Nephron progenitor cell (in vitro differentiated cells): Measurements from ENCODE around the gene TMEM212.

ENCODE experiments used
- DNase-seq: peaks from one replicate; pipeline ENCODE4 v3.0.0; 2021
- H3K27ac Mint-ChIP-seq: 2 replicates; pipeline ENCODE4 v1.8.0; 2021; ENCODE audit warnings: mild to moderate bottlenecking, moderate library complexity, mixed read lengths
- H3K27me3 Mint-ChIP-seq: 2 replicates; pipeline ENCODE4 v1.8.0; 2021; ENCODE audit warnings: mild to moderate bottlenecking, low read depth, mixed read lengths; ENCODE audit not compliant: poor library complexity
- H3K36me3 Mint-ChIP-seq: 2 replicates; pipeline ENCODE4 v1.8.0; 2021; ENCODE audit warnings: low read depth, mixed read lengths
- H3K4me1 Mint-ChIP-seq: 2 replicates; pipeline ENCODE4 v1.8.0; 2021; ENCODE audit warnings: mixed read lengths
- H3K4me3 Mint-ChIP-seq: 2 replicates; pipeline ENCODE4 v1.8.0; 2021; ENCODE audit warnings: mild to moderate bottlenecking, moderate library complexity, mixed read lengths
- H3K9me3 Mint-ChIP-seq: 2 replicates; pipeline ENCODE4 v1.8.0; 2021; ENCODE audit warnings: mild to moderate bottlenecking, moderate library complexity, mixed read lengths
- CTCF ChIP-seq: fragments of 200-600 bp; sonication (generic); IDR thresholded peaks from 2 replicates; pipeline ENCODE4 v1.5.0; 2021; ENCODE audit warnings: antibody characterized with exemption

Gene TMEM212

DNA sequence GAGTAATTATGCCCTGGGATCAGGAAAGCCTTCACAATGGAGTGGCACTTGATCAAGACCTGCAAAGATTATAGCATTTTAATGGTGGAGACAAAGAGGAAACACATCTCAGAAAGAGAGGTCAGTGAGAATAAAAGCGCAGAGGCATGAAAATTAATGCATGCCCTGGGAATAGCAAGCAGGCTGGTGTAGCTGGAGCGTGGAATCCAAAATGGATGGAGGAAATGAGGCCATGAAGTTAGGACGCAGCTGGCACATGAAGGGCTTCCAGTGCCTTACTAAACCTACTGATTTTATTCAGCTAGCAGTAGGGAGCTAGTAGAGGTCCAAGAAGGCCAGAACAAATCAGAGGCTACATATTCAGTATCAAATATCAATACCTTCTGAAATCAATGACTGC lies 38.1 kb downstream of the TMEM212 start:
- Mint-ChIP-seq H3K36me3 (no peaks in the 10 kb centered on the region), H3K4me3 (no peak overlapping the region), H3K27me3 (no peaks in the 10 kb centered on the region), H3K27ac (no peak overlapping the region), H3K4me1 (peaks cover 66% of the 10 kb centered on the region), H3K9me3 (no peaks in the 10 kb centered on the region)
- DNase-seq, result no peak
- TF ChIP-seq CTCF, result no peak

- no peaks in the 10 kb centered on the region for H3K36me3 Mint-ChIP-seq
- no peaks in the 10 kb centered on the region for H3K27me3 Mint-ChIP-seq
- TF ChIP-seq CTCF, result no peak
- H3K4me1 Mint-ChIP-seq, result peaks cover 52% of the 10 kb centered on the region
- DNase-seq, result no peak
- peaks cover 5% of the 10 kb centered on the region for H3K9me3 Mint-ChIP-seq
- no peak overlapping the region for H3K27ac Mint-ChIP-seq
- H3K4me3 Mint-ChIP-seq, result no peak overlapping the region
These were observed 40.2 kb downstream of the TMEM212 start for GRCh38 chr3:171883257-171883892.

DNA sequence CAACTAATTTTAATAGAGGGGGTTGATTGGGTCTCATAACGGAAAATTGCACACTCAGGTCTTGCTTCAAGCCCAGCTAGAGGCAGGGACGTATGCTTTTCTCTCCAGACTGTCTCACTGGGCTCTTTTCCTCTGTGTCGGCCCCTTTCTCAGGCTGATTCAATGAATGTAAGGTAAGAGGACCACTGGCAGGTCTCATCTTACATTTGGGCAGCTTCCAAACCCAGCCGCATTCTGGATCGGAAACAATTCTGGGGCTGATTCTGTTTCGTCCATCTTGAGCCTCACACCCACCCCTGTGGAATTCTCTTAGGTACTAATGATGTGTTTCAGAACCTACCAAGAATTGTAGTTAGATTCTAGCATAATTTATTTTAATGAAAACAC lies 40.7 kb downstream of the TMEM212 start:
- Mint-ChIP-seq H3K9me3 (peaks cover 7% of the 10 kb centered on the region), H3K36me3 (no peaks in the 10 kb centered on the region), H3K27me3 (no peaks in the 10 kb centered on the region), H3K4me1 (peaks cover 47% of the 10 kb centered on the region), H3K27ac (no peak overlapping the region), H3K4me3 (no peak overlapping the region)
- no peak for DNase-seq
- TF ChIP-seq CTCF, result no peak

DNA sequence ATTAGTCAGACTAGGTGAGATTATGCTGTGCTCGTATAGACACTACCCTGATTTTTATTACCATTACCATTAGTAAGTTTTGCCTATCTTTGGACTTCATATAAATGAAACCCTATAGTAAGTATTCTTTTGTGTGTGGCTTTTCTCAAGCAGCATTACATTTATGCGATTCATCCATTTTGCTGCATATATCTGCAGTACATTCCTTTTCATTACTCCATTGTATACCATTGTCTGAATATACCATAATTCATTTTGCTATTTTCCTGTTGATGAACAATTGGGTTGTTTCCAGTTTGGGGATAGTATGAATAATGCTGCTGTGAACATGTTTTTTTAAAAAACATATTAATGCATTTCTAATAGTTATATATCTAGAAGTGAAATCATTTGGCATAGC lies 45.3 kb downstream of the TMEM212 start:
- TF ChIP-seq CTCF, result no peak
- H3K27me3 Mint-ChIP-seq, result no peaks in the 10 kb centered on the region
- H3K36me3 Mint-ChIP-seq, result no peaks in the 10 kb centered on the region
- H3K9me3 Mint-ChIP-seq, result peaks cover 22% of the 10 kb centered on the region
- no peak overlapping the region for H3K4me3 Mint-ChIP-seq
- H3K4me1 Mint-ChIP-seq, result peaks cover 30% of the 10 kb centered on the region
- no peak overlapping the region for H3K27ac Mint-ChIP-seq
- DNase-seq, result no peak

- DNase-seq, result no peak
- Mint-ChIP-seq H3K36me3 (no peaks in the 10 kb centered on the region), H3K4me1 (peaks cover 37% of the 10 kb centered on the region), H3K27ac (no peak overlapping the region), H3K9me3 (peaks cover 22% of the 10 kb centered on the region), H3K4me3 (no peak overlapping the region), H3K27me3 (no peaks in the 10 kb centered on the region)
- no peak for TF ChIP-seq CTCF
These were observed 47.2 kb downstream of the TMEM212 start for GRCh38 chr3:171890398-171890797.

GRCh38 chr3:171892457-171892856 lies 49.3 kb downstream of the TMEM212 start:
- no peaks in the 10 kb centered on the region for H3K27me3 Mint-ChIP-seq
- H3K4me3 Mint-ChIP-seq, result no peak overlapping the region
- no peak overlapping the region for H3K27ac Mint-ChIP-seq
- H3K36me3 Mint-ChIP-seq, result no peaks in the 10 kb centered on the region
- DNase-seq, result no peak
- H3K9me3 Mint-ChIP-seq, result peaks cover 22% of the 10 kb centered on the region
- H3K4me1 Mint-ChIP-seq, result peaks cover 58% of the 10 kb centered on the region
- no peak for TF ChIP-seq CTCF
